Measurements from ENCODE around the gene NAMPT. TPM values are rescaled to one million over a fixed set of nuclear protein-coding genes. Genes with fewer than 3 reads are reported as not detected.

NAMPT gene
- total and polyA plus RNA-seq, 9 of the 15 experiments (the other 6 are each of a cell fraction or from before 2014, with no cell fraction given), result 41.1 to 160 (median 106) TPM

DNA sequence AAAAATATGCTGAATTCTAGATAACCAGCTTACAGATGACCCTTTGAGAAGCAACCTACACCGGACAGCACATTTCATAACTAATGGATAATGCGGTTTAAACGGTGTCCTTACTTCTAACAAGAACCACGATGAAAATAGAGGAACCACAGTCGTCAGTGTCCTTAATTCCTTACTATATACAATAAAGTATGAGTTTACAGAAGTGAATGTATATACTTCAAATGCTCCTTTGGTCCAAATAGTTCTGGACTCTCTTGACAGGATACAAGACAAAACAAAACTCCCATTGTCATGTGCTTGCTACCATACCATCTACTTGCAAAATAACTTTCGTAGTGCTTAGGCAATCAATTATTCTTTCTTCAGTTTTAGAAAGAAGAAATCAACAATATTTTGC is 2.4 kb downstream of the NAMPT start (continued):
- TF ChIP-seq, protein P1, sequence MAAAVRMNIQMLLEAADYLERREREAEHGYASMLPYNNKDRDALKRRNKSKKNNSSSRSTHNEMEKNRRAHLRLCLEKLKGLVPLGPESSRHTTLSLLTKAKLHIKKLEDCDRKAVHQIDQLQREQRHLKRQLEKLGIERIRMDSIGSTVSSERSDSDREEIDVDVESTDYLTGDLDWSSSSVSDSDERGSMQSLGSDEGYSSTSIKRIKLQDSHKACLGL (CRISPR knock-in tag; IDR thresholded peaks at IDR 0.05; ENCODE audit: borderline replicate concordance, poor library complexity, severe bottlenecking), result no peak
- TF ChIP-seq, protein P2, sequence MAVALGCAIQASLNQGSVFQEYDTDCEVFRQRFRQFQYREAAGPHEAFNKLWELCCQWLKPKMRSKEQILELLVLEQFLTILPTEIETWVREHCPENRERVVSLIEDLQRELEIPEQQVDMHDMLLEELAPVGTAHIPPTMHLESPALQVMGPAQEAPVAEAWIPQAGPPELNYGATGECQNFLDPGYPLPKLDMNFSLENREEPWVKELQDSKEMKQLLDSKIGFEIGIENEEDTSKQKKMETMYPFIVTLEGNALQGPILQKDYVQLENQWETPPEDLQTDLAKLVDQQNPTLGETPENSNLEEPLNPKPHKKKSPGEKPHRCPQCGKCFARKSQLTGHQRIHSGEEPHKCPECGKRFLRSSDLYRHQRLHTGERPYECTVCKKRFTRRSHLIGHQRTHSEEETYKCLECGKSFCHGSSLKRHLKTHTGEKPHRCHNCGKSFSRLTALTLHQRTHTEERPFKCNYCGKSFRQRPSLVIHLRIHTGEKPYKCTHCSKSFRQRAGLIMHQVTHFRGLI (CRISPR knock-in tag; IDR thresholded peaks at IDR 0.05), result 0 out of 2 replicates have a peak, but pooled peaks have one; percentile 16
- TF ChIP-seq, protein P3, sequence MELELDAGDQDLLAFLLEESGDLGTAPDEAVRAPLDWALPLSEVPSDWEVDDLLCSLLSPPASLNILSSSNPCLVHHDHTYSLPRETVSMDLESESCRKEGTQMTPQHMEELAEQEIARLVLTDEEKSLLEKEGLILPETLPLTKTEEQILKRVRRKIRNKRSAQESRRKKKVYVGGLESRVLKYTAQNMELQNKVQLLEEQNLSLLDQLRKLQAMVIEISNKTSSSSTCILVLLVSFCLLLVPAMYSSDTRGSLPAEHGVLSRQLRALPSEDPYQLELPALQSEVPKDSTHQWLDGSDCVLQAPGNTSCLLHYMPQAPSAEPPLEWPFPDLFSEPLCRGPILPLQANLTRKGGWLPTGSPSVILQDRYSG (tag; conservative IDR thresholded peaks at IDR 0.05; ENCODE audit: low read depth), result no peak
- TF ChIP-seq ZNF57 (CRISPR knock-in tag; IDR thresholded peaks at IDR 0.05) (no peak), ZNF311 (CRISPR knock-in tag; IDR thresholded peaks at IDR 0.05) (no peak), XRCC4 (IDR thresholded peaks at IDR 0.05; ENCODE audit: extremely low read depth, insufficient read depth, insufficient read length) (no peak), ZBTB1 (CRISPR knock-in tag; IDR thresholded peaks at IDR 0.05; ENCODE audit: borderline replicate concordance, low read depth) (no peak), SOX6 (IDR thresholded peaks at IDR 0.05) (0 out of 2 replicates have a peak, but pooled peaks have one; percentile 9), CXXC5 (CRISPR knock-in tag; IDR thresholded peaks at IDR 0.05) (0 out of 2 replicates have a peak, but pooled peaks have one; percentile 4), SMAD4 (CRISPR knock-in tag; conservative IDR thresholded peaks at IDR 0.05) (no peak), ZEB2 (IDR thresholded peaks at IDR 0.05) (no peak), ZNF644 (tag; IDR thresholded peaks at IDR 0.05; ENCODE audit: low read depth) (no peak), FOSL1 (tag; conservative IDR thresholded peaks at IDR 0.05) (no peak), ZZZ3 (IDR thresholded peaks at IDR 0.05) (no peak)
- TF ChIP-seq, protein P4, sequence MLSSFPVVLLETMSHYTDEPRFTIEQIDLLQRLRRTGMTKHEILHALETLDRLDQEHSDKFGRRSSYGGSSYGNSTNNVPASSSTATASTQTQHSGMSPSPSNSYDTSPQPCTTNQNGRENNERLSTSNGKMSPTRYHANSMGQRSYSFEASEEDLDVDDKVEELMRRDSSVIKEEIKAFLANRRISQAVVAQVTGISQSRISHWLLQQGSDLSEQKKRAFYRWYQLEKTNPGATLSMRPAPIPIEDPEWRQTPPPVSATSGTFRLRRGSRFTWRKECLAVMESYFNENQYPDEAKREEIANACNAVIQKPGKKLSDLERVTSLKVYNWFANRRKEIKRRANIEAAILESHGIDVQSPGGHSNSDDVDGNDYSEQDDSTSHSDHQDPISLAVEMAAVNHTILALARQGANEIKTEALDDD (IDR thresholded peaks at IDR 0.05), result peak; percentile 69

Data from K562 (cell line).